Liver (tissue), 9 donors: ENCODE data around the gene RFLNA. TPM values are rescaled to one million over a fixed set of nuclear protein-coding genes. Genes with fewer than 3 reads are reported as not detected.

Experiments
- DNase-seq: peaks from one replicate; pipeline ENCODE4 v3.0.0-alpha.2; 2017; ENCODE audit warnings: low spot score
- H3K27ac ChIP-seq, 2 donors: one replicate each; pipeline ENCODE4 v1.7.0; 2013; ENCODE audit warnings: inconsistent platforms in 2 of 2, low read length in 2 of 2, control low read depth in 1 of 2, low read depth in 1 of 2, mild to moderate bottlenecking in 1 of 2
- H3K27me3 ChIP-seq, 4 donors: one replicate each; pipeline versions ENCODE4 v1.6.1 to v1.7.0; 2013; ENCODE audit warnings: low read length in 3 of 4, inconsistent platforms in 1 of 4, mild to moderate bottlenecking in 1 of 4, moderate library complexity in 1 of 4; ENCODE audit not compliant: control insufficient read depth in 4 of 4, insufficient read depth in 4 of 4
- H3K36me3 ChIP-seq, 4 donors: one replicate each; pipeline versions ENCODE4 v1.6.1 to v1.7.0; 2013; ENCODE audit warnings: low read length in 3 of 4, mild to moderate bottlenecking in 3 of 4, low read depth in 1 of 4, moderate library complexity in 1 of 4; ENCODE audit not compliant: control insufficient read depth in 4 of 4, insufficient read depth in 3 of 4
- H3K4me1 ChIP-seq, 4 donors: one replicate each; pipeline versions ENCODE4 v1.6.1 to v1.7.0; 2013; ENCODE audit warnings: low read length in 3 of 4, mild to moderate bottlenecking in 3 of 4, moderate library complexity in 1 of 4; ENCODE audit not compliant: control insufficient read depth in 4 of 4, insufficient read depth in 4 of 4
- H3K4me3 ChIP-seq, 3 donors: one replicate each; pipeline versions ENCODE4 v1.6.1 to v1.7.0; 2013; ENCODE audit warnings: low read length in 3 of 3, control low read depth in 1 of 3, low read depth in 1 of 3, mild to moderate bottlenecking in 1 of 3
- H3K9ac ChIP-seq, 2 donors: one replicate each; pipeline ENCODE4 v1.7.0; 2013; ENCODE audit warnings: low read length in 2 of 2, mild to moderate bottlenecking in 2 of 2, moderate library complexity in 2 of 2, control low read depth in 1 of 2, low read depth in 1 of 2
- H3K9me3 ChIP-seq, 4 donors: one replicate each; pipeline versions ENCODE4 v1.6.1 to v1.7.0; 2013; ENCODE audit warnings: low read length in 3 of 4; ENCODE audit not compliant: control insufficient read depth in 4 of 4
- ATF3 ChIP-seq: IDR thresholded peaks from 2 replicates; pipeline ENCODE4 v1.6.1; 2016; ENCODE audit warnings: antibody characterized with exemption
- CTCF ChIP-seq: fragments of 150-350 bp; IDR thresholded peaks from 2 replicates; pipeline ENCODE4 v1.5.1; 2017; ENCODE audit warnings: improper control_type of control experiment, low read depth, low read length; ENCODE audit not compliant: missing input control
- EGR1 ChIP-seq, 2 donors: IDR thresholded peaks; 2 replicates each; pipeline ENCODE4 v1.6.1; 2016 to 2018; ENCODE audit warnings: antibody characterized with exemption in 2 of 2, low read depth in 2 of 2
- FOXA1 ChIP-seq: IDR thresholded peaks from 2 replicates; pipeline ENCODE4 v1.6.1; 2016; ENCODE audit warnings: antibody characterized with exemption
- FOXA2 ChIP-seq: IDR thresholded peaks from 2 replicates; pipeline ENCODE4 v1.6.1; 2016; ENCODE audit warnings: antibody characterized with exemption
- GABPA ChIP-seq, 2 donors: IDR thresholded peaks in 1 of 2; conservative IDR thresholded peaks in 1 of 2; 2 replicates each; pipeline ENCODE4 v1.6.1; 2016; ENCODE audit warnings: antibody characterized with exemption in 2 of 2, mild to moderate bottlenecking in 1 of 2, moderate library complexity in 1 of 2
- HNF4A ChIP-seq, 2 donors: conservative IDR thresholded peaks; 2 replicates each; pipeline ENCODE4 v1.6.1; 2016; ENCODE audit warnings: antibody characterized with exemption in 2 of 2, mild to moderate bottlenecking in 2 of 2
- HNF4G ChIP-seq: IDR thresholded peaks from 2 replicates; pipeline ENCODE4 v1.6.1; 2016; ENCODE audit warnings: antibody characterized with exemption
- JUND ChIP-seq, 2 donors: IDR thresholded peaks; 2 replicates each; pipeline ENCODE4 v1.6.1; 2016; ENCODE audit warnings: antibody characterized with exemption in 2 of 2
- MAX ChIP-seq: IDR thresholded peaks from 2 replicates; pipeline ENCODE4 v1.6.1; 2016; ENCODE audit warnings: antibody characterized with exemption
- NR2F2 ChIP-seq: IDR thresholded peaks from 2 replicates; pipeline ENCODE4 v1.6.1; 2016; ENCODE audit warnings: antibody characterized with exemption
- RAD21 ChIP-seq, 2 donors: IDR thresholded peaks; 2 replicates each; pipeline ENCODE4 v1.6.1; 2016; ENCODE audit warnings: antibody characterized with exemption in 2 of 2, mild to moderate bottlenecking in 2 of 2
- REST ChIP-seq: IDR thresholded peaks from 2 replicates; pipeline ENCODE4 v1.6.1; 2016; ENCODE audit warnings: antibody characterized with exemption, mild to moderate bottlenecking
- RXRA ChIP-seq, 2 donors: IDR thresholded peaks; 2 replicates each; pipeline ENCODE4 v1.6.1; 2017 to 2018; ENCODE audit warnings: antibody characterized with exemption in 2 of 2, mild to moderate bottlenecking in 1 of 2
- SP1 ChIP-seq: IDR thresholded peaks from 2 replicates; pipeline ENCODE4 v1.6.1; 2018; ENCODE audit warnings: antibody characterized with exemption, mild to moderate bottlenecking
- TAF1 ChIP-seq: conservative IDR thresholded peaks from 2 replicates; pipeline ENCODE4 v1.6.1; 2016; ENCODE audit warnings: antibody characterized with exemption, mild to moderate bottlenecking
- YY1 ChIP-seq: IDR thresholded peaks from 2 replicates; pipeline ENCODE4 v1.6.1; 2016; ENCODE audit warnings: antibody characterized with exemption, mild to moderate bottlenecking
- ZBTB33 ChIP-seq: IDR thresholded peaks from 2 replicates; pipeline ENCODE4 v1.6.1; 2016; ENCODE audit warnings: antibody characterized with exemption
- WGBS: extraction: QIAGEN DNeasy Blood & Tissue Kit; methylation state at CpG from one replicate; pipeline ENCODE4 v1.1.7; 2013; 5-methylcytosine and 5-hydroxymethylcytosine counted together
- polyA plus RNA-seq, 2 donors: library from polyadenylated mRNA; stranded (reverse) in 1 of 2; unstranded in 1 of 2; fragments of 200-250 nt in 1 of 2; fragments of >200 nt in 1 of 2; fragmentation: Nextera tagmentation in 1 of 2; extraction: Ambion mirVana in 1 of 2; gene quantifications; one replicate each; pipeline versions ENCODE4 v1.2.1 to v1.2.3, GENCODE V29; 2013 to 2015
- total RNA-seq, 2 donors: library from RNA; depleted of rRNA; stranded (reverse); fragments of >200 nt; gene quantifications; one replicate each; pipeline ENCODE4 v1.2.3, GENCODE V29; 2014
- donor health status: healthy.
- donor health status: healthy.
- donor health status: healthy.
- donor health status: healthy.
- donor health status: healthy.

RFLNA gene
- total and polyA plus RNA-seq, 4 donors, result 0.05 TPM; not detected in 2

- no peaks in the 10 kb centered on the region for H3K27me3 ChIP-seq
- H3K27ac ChIP-seq, result no peak overlapping the region
- no peak overlapping the region for H3K9ac ChIP-seq
- H3K36me3 ChIP-seq, result peaks cover 26 to 63% (median 31%) of the 10 kb centered on the region in 4 donors
- H3K4me3 ChIP-seq, result no peak overlapping the region
- H3K4me1 ChIP-seq, result peaks cover 8 to 29% (median 22%) of the 10 kb centered on the region in 4 donors
- no peak for DNase-seq
- no peaks in the 10 kb centered on the region for H3K9me3 ChIP-seq
- WGBS, result 84% methylated on average over 13 of the region's 13 CpGs
- no peak for TF ChIP-seq RAD21 (IDR thresholded peaks at IDR 0.05)
- TF ChIP-seq MAX, result no peak
- no peak for TF ChIP-seq HNF4G
- TF ChIP-seq JUND (IDR thresholded peaks at IDR 0.05), result no peak
These were observed 59.5 kb downstream of the RFLNA start for GRCh38 chr12:124354400-124354799.

GRCh38 chr12:124356221-124356620 lies 61.3 kb downstream of the RFLNA start:
- Histone ChIP-seq H3K27me3 (no peaks in the 10 kb centered on the region), H3K4me3 (no peak overlapping the region), H3K4me1 (peaks cover 19 to 46% (median 37%) of the 10 kb centered on the region in 4 donors), H3K27ac (no peak overlapping the region), H3K36me3 (peaks cover 16 to 45% (median 21%) of the 10 kb centered on the region in 4 donors), H3K9ac (no peak overlapping the region), H3K9me3 (no peaks in the 10 kb centered on the region)
- no peak for TF ChIP-seq GABPA (IDR thresholded peaks at IDR 0.05 in 1 of 2, conservative IDR thresholded peaks at IDR 0.05 in 1 of 2)
- TF ChIP-seq RXRA (IDR thresholded peaks at IDR 0.05), result no peak
- no peak for DNase-seq
- WGBS, result 97% methylated on average over 5 of the region's 5 CpGs

GRCh38 chr12:124357616-124358015 lies 62.7 kb downstream of the RFLNA start:
- H3K9ac ChIP-seq, result no peak overlapping the region

More at GRCh38 chr12:124357616-124358015, 62.7 kb downstream of the RFLNA start:
- DNase-seq, result no peak
- H3K36me3 ChIP-seq, result peaks cover 10 to 38% (median 17%) of the 10 kb centered on the region in 4 donors
- TF ChIP-seq RXRA (IDR thresholded peaks at IDR 0.05) (no peak), NR2F2 (no peak), REST (no peak), HNF4G (no peak), GABPA (IDR thresholded peaks at IDR 0.05 in 1 of 2, conservative IDR thresholded peaks at IDR 0.05 in 1 of 2) (no peak), RAD21 (IDR thresholded peaks at IDR 0.05) (no peak), FOXA1 (no peak), FOXA2 (no peak), YY1 (no peak), ATF3 (no peak), EGR1 (IDR thresholded peaks at IDR 0.05; ENCODE audit: low read depth in 2 of 2) (no peak), HNF4A (conservative IDR thresholded peaks at IDR 0.05) (no peak), JUND (IDR thresholded peaks at IDR 0.05) (no peak), SP1 (no peak), MAX (no peak), TAF1 (no peak), CTCF (no peak), ZBTB33 (no peak)
- H3K4me1 ChIP-seq, result peaks cover 22 to 49% (median 40%) of the 10 kb centered on the region in 4 donors
- no peaks in the 10 kb centered on the region for H3K27me3 ChIP-seq
- no peaks in the 10 kb centered on the region for H3K9me3 ChIP-seq
- no peak overlapping the region for H3K27ac ChIP-seq
- 96% methylated on average over 15 of the region's 15 CpGs for WGBS
- H3K4me3 ChIP-seq, result no peak overlapping the region
